Mucosa of rectum (tissue), 2 donors: Measurements from ENCODE around the gene GMPR2.

Experiments
- H3K27ac ChIP-seq, 2 donors: one replicate each; pipeline ENCODE4 v1.7.0; 2013; ENCODE audit warnings: inconsistent platforms in 2 of 2, low read depth in 2 of 2, low read length in 2 of 2
- H3K27me3 ChIP-seq, 2 donors: one replicate each; pipeline ENCODE4 v1.7.0; 2013; ENCODE audit warnings: low read length in 2 of 2; ENCODE audit not compliant: control insufficient read depth in 2 of 2, insufficient read depth in 2 of 2
- H3K36me3 ChIP-seq, 2 donors: one replicate each; pipeline ENCODE4 v1.7.0; 2013; ENCODE audit warnings: low read length in 2 of 2; ENCODE audit not compliant: control insufficient read depth in 2 of 2, insufficient read depth in 2 of 2
- H3K4me1 ChIP-seq, 2 donors: one replicate each; pipeline ENCODE4 v1.7.0; 2013; ENCODE audit warnings: low read length in 2 of 2, mild to moderate bottlenecking in 1 of 2; ENCODE audit not compliant: control insufficient read depth in 2 of 2, insufficient read depth in 2 of 2
- H3K4me3 ChIP-seq, 2 donors: one replicate each; pipeline ENCODE4 v1.7.0; 2013; ENCODE audit warnings: low read length in 2 of 2
- H3K9ac ChIP-seq, 2 donors: one replicate each; pipeline ENCODE4 v1.7.0; 2013; ENCODE audit warnings: low read length in 2 of 2, low read depth in 1 of 2, mild to moderate bottlenecking in 1 of 2
- H3K9me3 ChIP-seq, 2 donors: one replicate each; pipeline ENCODE4 v1.7.0; 2013; ENCODE audit warnings: low read length in 2 of 2; ENCODE audit not compliant: control insufficient read depth in 2 of 2
- donor health status: healthy.
- donor health status: Normal muscosa, but diverticular disease.

The GMPR2 gene

GRCh38 chr14:24232645-24233537, at the start of gene GMPR2:
Gene GMPR2 (plus strand): TSS chr14:24232929. CDS start chr14:24233254, 325 bp downstream.
- Histone ChIP-seq H3K9me3 (no peaks in the 10 kb centered on the region), H3K27ac (peak within 1 kb of the TSS; percentile 90 to 93), H3K9ac (peak within 1 kb of the TSS; percentile 59 to 96), H3K4me3 (peak within 1 kb of the TSS; percentile 98), H3K4me1 (peaks cover 18 to 19% of the 10 kb centered on the region in 2 donors), H3K27me3 (no peaks in the 10 kb centered on the region), H3K36me3 (peaks cover 27 to 32% of the 10 kb centered on the region in 2 donors)

DNA sequence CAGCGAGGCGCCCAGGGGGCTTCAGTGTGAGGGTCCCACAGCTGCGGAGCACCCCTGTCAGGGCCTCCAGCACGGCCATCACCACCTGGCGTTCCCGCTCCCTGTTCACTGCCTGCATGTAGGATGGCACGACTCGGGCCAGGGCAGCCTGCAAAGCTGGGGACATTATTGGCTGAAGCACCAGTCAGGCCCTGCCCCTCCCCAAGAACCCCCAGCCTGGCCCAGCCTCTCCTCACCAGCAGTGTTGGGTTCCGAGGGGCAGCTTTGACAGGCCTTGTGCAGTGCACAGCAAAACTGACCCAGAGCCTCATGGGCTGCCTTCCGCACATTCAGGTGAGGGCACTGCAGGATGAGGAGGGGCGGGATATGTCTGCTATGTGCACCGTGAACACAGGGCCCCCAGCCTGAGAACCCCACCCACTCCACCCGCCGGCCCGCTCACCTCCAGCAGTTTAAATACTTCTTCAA, 49.7 kb upstream of the GMPR2 start:
- Histone ChIP-seq H3K4me1 (peaks cover 5% of the 10 kb centered on the region in 2 donors), H3K9ac (no peak overlapping the region)

GRCh38 chr14:24184104-24184970, 48.4 kb upstream of the GMPR2 start:
- Histone ChIP-seq H3K27me3 (no peaks in the 10 kb centered on the region), H3K36me3 (peaks cover 42 to 71% of the 10 kb centered on the region in 2 donors), H3K4me3 (no peak overlapping the region), H3K27ac (no peak overlapping the region), H3K9ac (no peak overlapping the region), H3K9me3 (no peaks in the 10 kb centered on the region), H3K4me1 (peaks cover 9% of the 10 kb centered on the region in 2 donors)

More for the DNA sequence above, 49.7 kb upstream of the GMPR2 start:
- Histone ChIP-seq H3K27me3 (no peaks in the 10 kb centered on the region), H3K4me3 (no peak overlapping the region), H3K9me3 (no peaks in the 10 kb centered on the region), H3K36me3 (peaks cover 55 to 79% of the 10 kb centered on the region in 2 donors), H3K27ac (no peak overlapping the region)

DNA sequence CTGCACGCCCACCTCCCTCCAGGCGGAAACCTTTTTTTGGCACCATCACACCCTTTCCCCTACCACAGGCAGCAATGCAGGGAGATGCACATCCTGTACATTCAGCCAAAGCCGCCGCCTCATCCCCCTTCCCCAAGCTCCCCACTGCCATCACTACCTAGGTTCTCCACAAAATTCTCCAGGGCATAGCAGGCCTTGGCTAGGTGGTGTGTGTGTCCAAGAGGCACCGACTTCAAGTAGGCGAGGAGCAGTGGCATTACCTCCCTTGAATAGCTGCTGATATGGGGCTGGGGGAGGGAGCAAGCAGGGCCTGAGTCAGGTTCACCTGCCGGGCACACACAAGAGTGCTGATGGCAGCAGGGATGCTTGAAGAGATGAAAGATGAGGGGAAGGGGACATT, 47.7 kb upstream of the GMPR2 start:
- Histone ChIP-seq H3K9ac (no peak overlapping the region), H3K4me1 (peaks cover 9% of the 10 kb centered on the region in 2 donors), H3K9me3 (no peaks in the 10 kb centered on the region), H3K27me3 (no peaks in the 10 kb centered on the region), H3K36me3 (peaks cover 38 to 65% of the 10 kb centered on the region in 2 donors), H3K4me3 (no peak overlapping the region), H3K27ac (no peak overlapping the region)

GRCh38 chr14:24185741-24186140, 47.0 kb upstream of the GMPR2 start:
- no peak overlapping the region for H3K4me3 ChIP-seq
- H3K27ac ChIP-seq: no peak overlapping the region
- no peaks in the 10 kb centered on the region for H3K27me3 ChIP-seq
- H3K4me1 ChIP-seq: peaks cover 9% of the 10 kb centered on the region in 2 donors
- H3K9ac ChIP-seq: no peak overlapping the region
- peaks cover 33 to 57% of the 10 kb centered on the region in 2 donors for H3K36me3 ChIP-seq
- no peaks in the 10 kb centered on the region for H3K9me3 ChIP-seq

GRCh38 chr14:24186831-24187538, 45.7 kb upstream of the GMPR2 start:
- Histone ChIP-seq H3K27me3 (no peaks in the 10 kb centered on the region), H3K4me3 (no peak overlapping the region), H3K4me1 (peaks cover 9% of the 10 kb centered on the region in 2 donors), H3K36me3 (peaks cover 26 to 55% of the 10 kb centered on the region in 2 donors), H3K9me3 (no peaks in the 10 kb centered on the region), H3K9ac (no peak overlapping the region), H3K27ac (no peak overlapping the region)

DNA sequence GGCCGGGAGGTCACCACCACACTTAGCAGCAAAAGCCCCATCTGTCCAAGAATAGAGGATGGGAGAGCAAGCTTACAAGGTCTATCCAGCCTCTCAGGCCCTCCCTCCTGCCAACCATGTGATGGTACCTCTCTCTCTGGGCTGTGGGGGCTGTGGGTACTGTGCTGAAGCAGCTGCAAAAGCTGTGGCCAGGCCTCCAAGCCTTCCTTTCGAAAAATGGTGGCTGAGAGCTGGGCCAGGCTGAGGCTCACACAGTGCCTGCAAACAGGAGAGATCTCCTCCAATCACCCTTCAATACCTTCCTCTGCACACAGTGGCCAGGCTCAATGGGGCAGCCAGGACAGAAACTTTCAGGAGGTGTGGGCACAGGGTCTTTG, 45.2 kb upstream of the GMPR2 start:
- Histone ChIP-seq H3K9ac (no peak overlapping the region), H3K4me3 (peak overlapping the region in 1 of 2 donors; percentile 76), H3K36me3 (peaks cover 31 to 55% of the 10 kb centered on the region in 2 donors), H3K9me3 (no peaks in the 10 kb centered on the region), H3K27ac (no peak overlapping the region), H3K27me3 (no peaks in the 10 kb centered on the region), H3K4me1 (peaks cover 9% of the 10 kb centered on the region in 2 donors)

GRCh38 chr14:24188251-24189058, 44.3 kb upstream of the GMPR2 start, which contains the start of gene IPO4:
Gene IPO4 (minus strand): TSS chr14:24188816. CDS start chr14:24188787, 29 bp downstream.
- Histone ChIP-seq H3K36me3 (peaks cover 34 to 55% of the 10 kb centered on the region in 2 donors), H3K27me3 (no peaks in the 10 kb centered on the region), H3K4me3 (peak within 1 kb of the TSS; percentile 76 to 80), H3K4me1 (peaks cover 9% of the 10 kb centered on the region in 2 donors), H3K9ac (peak within 1 kb of the TSS; percentile 44 to 60), H3K9me3 (no peaks in the 10 kb centered on the region), H3K27ac (peak within 1 kb of the TSS; percentile 68 to 77)

GRCh38 chr14:24189059-24189375, 43.7 kb upstream of the GMPR2 start:
- peaks cover 10% of the 10 kb centered on the region in 2 donors for H3K4me1 ChIP-seq
- H3K36me3 ChIP-seq: peaks cover 32 to 51% of the 10 kb centered on the region in 2 donors
- H3K27me3 ChIP-seq: no peaks in the 10 kb centered on the region
- H3K27ac ChIP-seq: no peak overlapping the region
- no peaks in the 10 kb centered on the region for H3K9me3 ChIP-seq
- peak overlapping the region in 1 of 2 donors; percentile 76 for H3K4me3 ChIP-seq
- no peak overlapping the region for H3K9ac ChIP-seq
